ENCODE data around the gene INSR.

DNA sequence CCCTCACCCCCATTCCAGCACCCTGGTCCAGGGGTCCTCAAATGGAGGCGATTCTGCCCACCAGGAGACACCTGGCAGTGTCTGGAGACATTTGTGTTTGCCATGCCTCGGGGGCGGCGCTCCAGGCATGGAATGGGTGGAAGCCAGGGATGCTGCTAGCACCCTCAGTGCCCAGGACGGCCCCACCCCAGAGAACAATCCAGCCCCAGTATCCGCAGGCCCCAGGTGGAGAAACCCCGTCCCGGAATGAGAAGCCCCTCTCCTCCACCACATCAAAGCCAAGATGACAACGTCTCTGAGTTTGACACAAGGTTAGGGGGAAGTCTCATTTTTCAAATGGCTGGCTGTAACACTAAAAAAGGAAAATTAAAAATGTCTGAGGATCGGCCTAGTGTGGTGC is 68.5 kb downstream of the INSR start:
- TF ChIP-seq POLR2A (IDR thresholded peaks at IDR 0.05; ENCODE audit: low read length) (no peak), GATA1 (IDR thresholded peaks at IDR 0.05; ENCODE audit: low read depth, low read length) (no peak)
